ENCODE results near the gene MICALL2. TPM values are rescaled to one million over a fixed set of nuclear protein-coding genes. Genes with fewer than 3 reads are reported as not detected.

Gene MICALL2
- polyA plus RNA-seq, 1 donor from 2014 or later, result 12.8 TPM

- Histone ChIP-seq H3K27ac (ENCODE audit: low read length) (no peak overlapping the region), H3K9ac (ENCODE audit: low read length) (no peak overlapping the region)
Observed at GRCh38 chr7:1386623-1387220, 72.5 kb downstream of the MICALL2 start.

GRCh38 chr7:1385809-1386622 lies 73.3 kb downstream of the MICALL2 start:
- Histone ChIP-seq H3K79me2 (replicated peaks; ENCODE audit: insufficient read depth, low read length) (no peaks in the 10 kb centered on the region), H3K4me3 (ENCODE audit: low read length) (no peak overlapping the region), H3K4me2 (ENCODE audit: low read length) (no peak overlapping the region), H3K9me3 (ENCODE audit: low read length) (no peaks in the 10 kb centered on the region), H3K27ac (ENCODE audit: low read length) (no peak overlapping the region), H3K9me2 (ENCODE audit: insufficient read depth, low read length) (no peaks in the 10 kb centered on the region), H3F3A (ENCODE audit: insufficient read depth, low read length, poor library complexity, severe bottlenecking) (no peaks in the 10 kb centered on the region), H3K27me3 (ENCODE audit: insufficient read depth, low read depth, low read length) (no peaks in the 10 kb centered on the region), H3K36me3 (ENCODE audit: insufficient read depth, low read length) (no peaks in the 10 kb centered on the region), H2AFZ (ENCODE audit: low read depth, low read length) (no peak overlapping the region), H4K20me1 (ENCODE audit: insufficient read depth) (no peaks in the 10 kb centered on the region), H3K9ac (ENCODE audit: low read length) (no peak overlapping the region)
- TF ChIP-seq SMC3 (conservative IDR thresholded peaks at IDR 0.05; ENCODE audit: poor library complexity) (no peak), MXI1 (conservative IDR thresholded peaks at IDR 0.05; ENCODE audit: poor library complexity, severe bottlenecking) (no peak), POLR2AphosphoS5 (IDR thresholded peaks at IDR 0.05) (no peak), CTCF (IDR thresholded peaks at IDR 0.05; ENCODE audit: poor library complexity, severe bottlenecking) (no peak), EP300 (conservative IDR thresholded peaks at IDR 0.05; ENCODE audit: poor library complexity, severe bottlenecking) (no peak), REST (IDR thresholded peaks at IDR 0.05; ENCODE audit: borderline replicate concordance) (no peak), RAD21 (conservative IDR thresholded peaks at IDR 0.05) (no peak)

More at GRCh38 chr7:1386623-1387220, 72.5 kb downstream of the MICALL2 start:
- Histone ChIP-seq H3F3A (ENCODE audit: insufficient read depth, low read length, poor library complexity, severe bottlenecking) (no peaks in the 10 kb centered on the region), H3K36me3 (ENCODE audit: insufficient read depth, low read length) (no peaks in the 10 kb centered on the region), H3K9me3 (ENCODE audit: low read length) (peaks cover 4% of the 10 kb centered on the region), H3K9me2 (ENCODE audit: insufficient read depth, low read length) (no peaks in the 10 kb centered on the region), H3K27me3 (ENCODE audit: insufficient read depth, low read depth, low read length) (no peaks in the 10 kb centered on the region), H2AFZ (ENCODE audit: low read depth, low read length) (no peak overlapping the region), H3K79me2 (replicated peaks; ENCODE audit: insufficient read depth, low read length) (no peaks in the 10 kb centered on the region), H3K4me3 (ENCODE audit: low read length) (no peak overlapping the region), H4K20me1 (ENCODE audit: insufficient read depth) (no peaks in the 10 kb centered on the region), H3K4me2 (ENCODE audit: low read length) (no peak overlapping the region)
- no peak for TF ChIP-seq RAD21 (conservative IDR thresholded peaks at IDR 0.05)
- no peak for TF ChIP-seq EP300 (conservative IDR thresholded peaks at IDR 0.05; ENCODE audit: poor library complexity, severe bottlenecking)
- no peak for TF ChIP-seq POLR2AphosphoS5 (IDR thresholded peaks at IDR 0.05)
- no peak for TF ChIP-seq TAF1 (IDR thresholded peaks at IDR 0.05; ENCODE audit: low read depth)

All from neural cell (in vitro differentiated cells).